Motor neuron (in vitro differentiated cells): ENCODE results near the gene CNOT4. TPM values are rescaled to one million over a fixed set of nuclear protein-coding genes. Genes with fewer than 3 reads are reported as not detected.
"Not testable (repeated sequence)": the region's sequence is repeated elsewhere in the genome, so short reads cannot be mapped to it uniquely, and the experiment has no call there.

Experiments used
- ATAC-seq, 8 experiments: fragments of 200-7000 bp; cut with Tn5 transposase; replicated peaks in 6 of 8; 2 replicates each; pipeline ENCODE4 v1.8.0; 2021; ENCODE audit warnings: mild to moderate bottlenecking in 8 of 8, moderate library complexity in 8 of 8
- H3K27ac ChIP-seq, 2 donors: fragments of 250-450 bp; sonication (Bioruptor Pico); 2 replicates each; pipeline ENCODE4 v1.9.0; 2021; ENCODE audit warnings: antibody characterized with exemption in 2 of 2, mild to moderate bottlenecking in 2 of 2, moderate library complexity in 1 of 2
- H3K4me1 ChIP-seq, 2 donors: fragments of 250-450 bp; sonication (Bioruptor Pico); replicated peaks in 1 of 2; 2 replicates each; pipeline ENCODE4 v1.6.1; 2021; ENCODE audit warnings: antibody characterized with exemption in 2 of 2, mild to moderate bottlenecking in 2 of 2, moderate library complexity in 1 of 2
- H3K4me3 ChIP-seq, 5 donors: fragments of 250-450 bp; sonication (Bioruptor Pico); 2 replicates each; pipeline ENCODE4 v1.9.0; 2021; ENCODE audit warnings: antibody characterized with exemption in 5 of 5, mild to moderate bottlenecking in 5 of 5, moderate library complexity in 4 of 5
- WGBS, 10 experiments: fragments of 450-650 bp; shearing (Covaris generic); methylation state at CpG; one replicate each; pipeline ENCODE4 v1.0.0; 2022; 5-methylcytosine and 5-hydroxymethylcytosine counted together
- in situ Hi-C, 9 experiments: fragments of 400-800 bp; cut with MboI; loops; one replicate each; pipeline ENCODE4 v1.15.0; 2021; ENCODE audit warnings: low sequenced_read_pairs in 9 of 9, low pct_unique_long_range_greater_than_20kb in 2 of 9; ENCODE audit not compliant: unreplicated experiment in 9 of 9
- total RNA-seq, 8 experiments: library from RNA; unstranded; fragments of 300-600 nt; gene quantifications; 2 replicates each; pipeline versions ENCODE4 v1.2.3 to v1.2.4, GENCODE V29; 2022

Gene CNOT4
- total RNA-seq, 8 experiments from 2014 or later, result 10.5 to 22.6 (median 15.5) TPM

- 58 to 100% (median 96%) methylated on average over 2 to 5 of the region's 5 CpGs for WGBS, 10 experiments
- peak in 3 of 8 experiments; percentile 46 to 76 (median 73) for ATAC-seq
- in situ Hi-C loops, result no loop called here
Measured at GRCh38 chr7:135467207-135467711, 42.6 kb downstream of the CNOT4 start.

GRCh38 chr7:135466442-135467206, 43.3 kb downstream of the CNOT4 start:
- peak in 1 of 8 experiments; percentile 37 for ATAC-seq
- in situ Hi-C loops, result no loop called here
- Histone ChIP-seq H3K27ac (no peak overlapping the region), H3K4me1 (no peaks in the 10 kb centered on the region), H3K4me3 (no peak overlapping the region)
- 74 to 100% (median 93%) methylated on average over 2 to 3 of the region's 3 CpGs; no CpG with 5 or more reads in 1 of the 10 experiments for WGBS, 10 experiments

More at GRCh38 chr7:135467207-135467711, 42.6 kb downstream of the CNOT4 start:
- Histone ChIP-seq H3K4me3 (no peak overlapping the region), H3K4me1 (no peaks in the 10 kb centered on the region), H3K27ac (no peak overlapping the region)

GRCh38 chr7:135463908-135464307, 46.0 kb downstream of the CNOT4 start:
- H3K27ac ChIP-seq, result no peak overlapping the region
- 78 to 100% (median 95%) methylated on average over 1 to 3 of the region's 3 CpGs for WGBS, 10 experiments
- ATAC-seq, result no peak
- in situ Hi-C loops, result no loop called here
- H3K4me1 ChIP-seq, result peaks cover 0 to 11% of the 10 kb centered on the region in 2 donors
- H3K4me3 ChIP-seq, result no peak overlapping the region

- H3K27ac ChIP-seq, result no peak overlapping the region
- peaks cover 0 to 11% of the 10 kb centered on the region in 2 donors for H3K4me1 ChIP-seq
- no peak overlapping the region for H3K4me3 ChIP-seq
- in situ Hi-C loops, result no loop called here
- no peak for ATAC-seq
- WGBS, 10 experiments, result 64 to 100% (median 89%) methylated on average over 1 to 4 of the region's 4 CpGs; no CpG with 5 or more reads in 2 of the 10 experiments
Measured at GRCh38 chr7:135459951-135460567, 49.8 kb downstream of the CNOT4 start.

- in situ Hi-C loops, result no loop called here
- no peak overlapping the region for H3K4me3 ChIP-seq
- peaks cover 0 to 11% of the 10 kb centered on the region in 2 donors for H3K4me1 ChIP-seq
- H3K27ac ChIP-seq, result no peak overlapping the region
- ATAC-seq, result peak in 3 of 8 experiments; percentile 24 to 42 (median 29)
- WGBS, 10 experiments, result 48 to 83% (median 71%) methylated on average over 2 to 6 of the region's 6 CpGs; no CpG with 5 or more reads in 3 of the 10 experiments
Measured at GRCh38 chr7:135459076-135459475, 50.8 kb downstream of the CNOT4 start.

- peaks cover 0 to 2% of the 10 kb centered on the region in 2 donors for H3K4me1 ChIP-seq
- WGBS, 10 experiments, result 67 to 100% (median 91%) methylated on average over 1 to 3 of the region's 3 CpGs
- H3K4me3 ChIP-seq, result no peak overlapping the region
- H3K27ac ChIP-seq, result no peak overlapping the region
- no peak for ATAC-seq
- in situ Hi-C loops, result no loop called here
Measured at GRCh38 chr7:135454060-135454459, 55.8 kb downstream of the CNOT4 start.

- Histone ChIP-seq H3K4me1 (peaks cover 0 to 6% of the 10 kb centered on the region in 2 donors), H3K4me3 (no peak overlapping the region), H3K27ac (no peak overlapping the region)
- no peak for ATAC-seq
- in situ Hi-C loops, result no loop called here
Measured at GRCh38 chr7:135449436-135449835, 60.5 kb downstream of the CNOT4 start.

- no peak for ATAC-seq
- 67 to 100% (median 89%) methylated on average over 1 of the region's 1 CpG for WGBS, 10 experiments
- in situ Hi-C loops, result no loop called here
- Histone ChIP-seq H3K27ac (no peak overlapping the region), H3K4me3 (no peak overlapping the region), H3K4me1 (peaks cover 0 to 6% of the 10 kb centered on the region in 2 donors)
Measured at GRCh38 chr7:135448753-135449152, 61.1 kb downstream of the CNOT4 start.

- ATAC-seq, result peak in 6 of 8 experiments; percentile 23 to 73 (median 52)
- in situ Hi-C loops, result no loop called here
- Histone ChIP-seq H3K27ac (no peak overlapping the region), H3K4me1 (peaks cover 0 to 6% of the 10 kb centered on the region in 2 donors), H3K4me3 (no peak overlapping the region)
- 60 to 100% (median 84%) methylated on average over 1 to 3 of the region's 3 CpGs; no CpG with 5 or more reads in 6 of the 10 experiments for WGBS, 10 experiments
Measured at GRCh38 chr7:135447748-135448147, 62.2 kb downstream of the CNOT4 start.

GRCh38 chr7:135445690-135446089, 64.2 kb downstream of the CNOT4 start:
- Histone ChIP-seq H3K4me3 (no peak overlapping the region), H3K4me1 (peaks cover 0 to 6% of the 10 kb centered on the region in 2 donors), H3K27ac (no peak overlapping the region)
- in situ Hi-C loops, result no loop called here
- no peak for ATAC-seq

- 80 to 100% (median 100%) methylated on average over 1 to 2 of the region's 2 CpGs; no CpG with 5 or more reads in 1 of the 10 experiments for WGBS, 10 experiments
- H3K4me3 ChIP-seq, in situ Hi-C loops, H3K27ac ChIP-seq, ATAC-seq, H3K4me1 ChIP-seq: not testable (repeated sequence)
Measured at GRCh38 chr7:135445266-135445665, 64.6 kb downstream of the CNOT4 start.

- in situ Hi-C loops, result no loop called here
- no peak for ATAC-seq
- H3K4me1 ChIP-seq, result no peaks in the 10 kb centered on the region
- H3K27ac ChIP-seq, result no peak overlapping the region
- H3K4me3 ChIP-seq, result no peak overlapping the region
Measured at GRCh38 chr7:135441791-135442190, 68.1 kb downstream of the CNOT4 start.

GRCh38 chr7:135434047-135434446, 75.9 kb downstream of the CNOT4 start:
- in situ Hi-C loops, result no loop called here

More at GRCh38 chr7:135434047-135434446, 75.9 kb downstream of the CNOT4 start:
- H3K4me3 ChIP-seq, result no peak overlapping the region
- H3K27ac ChIP-seq, result no peak overlapping the region
- ATAC-seq, result peak in 1 of 8 experiments; percentile 9
- no peaks in the 10 kb centered on the region for H3K4me1 ChIP-seq
- WGBS, 10 experiments, result 88 to 100% (median 100%) methylated on average over 2 to 4 of the region's 4 CpGs; no CpG with 5 or more reads in 5 of the 10 experiments
